ENCODE measurements around the gene LIPT2. TPM values are rescaled to one million over a fixed set of nuclear protein-coding genes. Genes with fewer than 3 reads are reported as not detected.
"Not testable (repeated sequence)": the region's sequence is repeated elsewhere in the genome, so short reads cannot be mapped to it uniquely, and the experiment has no call there.

The LIPT2 gene
- 5.0 and 8.0 TPM in 2 replicates for total RNA-seq (2014; rRNA removed; shearing (Covaris generic); ENCODE audit: low replicate concordance)

DNA sequence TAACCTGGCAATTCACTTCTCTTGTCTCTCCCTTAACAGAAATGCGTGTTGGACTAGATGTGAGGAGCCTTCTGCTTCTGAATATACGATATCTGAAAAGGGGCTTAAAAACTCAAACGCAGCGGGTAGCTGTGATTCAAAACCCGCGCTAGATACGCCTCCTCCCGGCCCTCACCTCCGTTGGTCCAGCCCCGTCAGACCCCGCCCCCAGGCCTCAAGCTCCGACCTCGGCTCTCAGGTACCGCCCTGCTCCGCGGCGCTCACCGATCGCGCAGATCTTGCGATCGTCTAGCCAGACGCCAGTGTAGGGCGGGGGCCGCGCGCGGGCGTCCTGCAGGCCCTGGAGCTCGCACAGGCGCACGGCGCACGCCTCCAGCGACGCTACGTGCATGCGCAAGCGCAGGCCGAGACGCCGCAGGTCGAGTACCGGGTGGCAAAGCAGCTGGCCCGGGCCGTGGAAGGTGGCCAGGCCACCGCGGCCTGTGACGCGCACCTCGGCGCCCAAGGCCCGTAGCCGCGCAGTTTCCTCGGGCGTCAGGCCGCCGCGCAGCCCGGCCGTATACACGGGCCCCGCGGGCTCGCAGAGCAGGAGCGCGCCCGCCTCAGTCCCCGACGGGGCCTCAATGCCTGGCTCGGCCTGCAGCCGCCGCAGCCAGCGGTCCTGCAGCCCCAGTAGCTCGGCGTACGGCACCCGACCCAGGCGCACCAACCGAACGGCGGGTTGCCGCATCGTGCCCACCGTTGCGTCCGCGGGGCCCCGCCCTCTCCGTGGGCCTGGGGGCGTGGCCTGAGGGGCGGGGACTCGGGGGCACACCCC, at the start of gene LIPT2:
Gene LIPT2, minus strand, starts transcription at position 751 of the 817 bp plus-strand sequence. Its CDS starts 21 bp downstream, at position 730.
- in situ Hi-C loops (cut with HindIII; ENCODE audit: low pct_unique_long_range_greater_than_20kb, low sequenced_read_pairs) = no loop called here
- peak; percentile 93 for DNase-seq (ENCODE audit: low read depth)

DNA sequence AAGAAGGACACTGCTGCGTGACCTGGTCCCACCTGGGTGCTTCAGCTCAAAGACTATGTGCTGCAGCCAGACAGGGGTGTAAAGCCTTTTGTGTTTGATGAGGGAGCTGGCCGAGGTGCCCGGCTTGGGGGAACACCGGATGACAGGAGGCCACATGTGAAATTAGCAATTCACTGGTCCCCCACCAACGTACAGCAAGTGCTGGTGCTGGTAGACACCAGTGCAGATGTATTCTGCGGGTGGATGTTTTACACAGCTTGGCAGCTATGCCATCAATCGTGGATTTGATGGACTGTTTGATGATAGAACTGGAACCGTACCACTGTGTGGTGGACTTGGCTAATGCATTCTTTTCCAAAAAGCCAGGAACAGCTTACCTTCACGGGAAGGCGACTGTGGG, 47.9 kb upstream of the LIPT2 start:
- in situ Hi-C loops (cut with HindIII; ENCODE audit: low pct_unique_long_range_greater_than_20kb, low sequenced_read_pairs) = no loop called here
- no peak for DNase-seq (ENCODE audit: low read depth)

DNA sequence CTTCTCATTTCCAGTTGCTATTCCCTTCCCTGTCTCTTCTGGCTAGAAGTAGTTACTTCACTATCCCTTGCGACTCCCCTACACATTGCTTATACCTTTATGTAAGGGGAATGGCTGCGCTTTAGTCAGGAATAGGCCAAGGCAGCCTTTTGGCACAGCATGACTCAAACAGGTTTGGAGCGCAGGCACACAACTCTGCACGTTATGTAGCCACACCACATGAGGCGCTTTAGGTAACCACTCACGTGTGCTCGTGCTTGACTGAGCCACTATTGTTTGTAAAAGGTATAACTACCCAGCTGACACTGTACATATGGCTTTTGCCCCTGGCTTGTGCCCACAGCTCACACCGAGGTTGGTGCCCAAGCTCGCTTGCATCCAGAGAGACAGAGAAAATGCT, 46.7 kb upstream of the LIPT2 start:
- DNase-seq (ENCODE audit: low read depth) = no peak
- in situ Hi-C loops (cut with HindIII; ENCODE audit: low pct_unique_long_range_greater_than_20kb, low sequenced_read_pairs) = no loop called here

DNA sequence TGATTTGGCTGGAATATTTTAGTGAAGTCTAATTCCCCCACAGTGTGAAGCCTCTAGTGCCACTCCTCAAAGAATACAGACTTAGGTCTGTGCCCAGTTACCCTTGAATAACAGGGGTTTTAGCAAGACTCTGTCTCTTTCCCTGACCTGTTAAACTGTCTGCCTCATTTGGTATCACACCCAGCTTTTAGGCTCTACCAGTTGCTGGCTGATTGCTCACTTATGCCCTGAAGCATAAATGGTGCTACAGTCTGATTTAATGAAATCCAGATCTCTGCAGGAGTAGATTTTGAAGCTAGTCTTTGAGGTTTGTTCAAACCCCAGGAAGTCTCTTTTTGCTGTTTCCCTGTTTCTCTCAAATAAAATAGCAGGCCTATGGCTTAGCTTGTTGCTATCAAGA, 45.2 kb upstream of the LIPT2 start:
- DNase-seq (ENCODE audit: low read depth) = no peak
- in situ Hi-C loops (cut with HindIII; ENCODE audit: low pct_unique_long_range_greater_than_20kb, low sequenced_read_pairs) = no loop called here

DNA sequence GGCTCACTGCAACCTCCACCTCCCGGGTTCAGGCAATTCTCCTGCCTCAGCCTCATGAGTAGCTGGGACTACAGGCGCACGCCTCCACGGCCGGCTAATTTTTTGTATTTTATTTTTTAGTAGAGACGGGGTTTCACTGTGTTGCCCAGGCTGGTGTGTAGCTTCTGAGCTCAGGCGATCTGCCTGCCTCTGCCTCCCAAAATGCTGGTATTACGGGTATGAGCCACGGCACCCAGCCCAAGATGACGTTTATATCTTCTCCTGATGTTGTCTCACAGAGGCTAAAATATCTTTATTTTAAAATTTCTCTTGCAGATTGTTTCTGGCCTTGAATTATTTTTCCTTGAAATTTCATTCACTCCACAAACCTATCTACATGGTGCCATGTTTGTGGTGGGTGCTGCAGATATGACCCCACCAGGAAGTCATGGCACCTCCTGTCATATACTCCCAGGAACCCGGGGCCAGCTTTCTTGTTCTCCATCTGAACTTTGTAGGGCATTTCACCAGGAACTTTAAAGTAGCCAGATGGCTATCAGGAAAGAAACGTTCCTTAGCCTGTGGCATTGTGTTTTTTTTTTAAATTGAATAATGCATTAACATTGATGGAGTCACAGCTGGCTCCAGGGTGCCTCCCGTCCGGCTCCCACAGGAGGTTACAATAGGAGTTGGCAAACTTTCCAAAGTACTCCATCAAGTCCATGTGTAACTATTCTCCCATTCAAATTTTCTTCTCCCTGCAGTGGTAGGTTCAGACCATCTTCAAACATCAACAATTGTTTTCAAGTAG, 42.0 kb upstream of the LIPT2 start:
- DNase-seq (ENCODE audit: low read depth) = no peak
- in situ Hi-C loops (cut with HindIII; ENCODE audit: low pct_unique_long_range_greater_than_20kb, low sequenced_read_pairs) = no loop called here

DNA sequence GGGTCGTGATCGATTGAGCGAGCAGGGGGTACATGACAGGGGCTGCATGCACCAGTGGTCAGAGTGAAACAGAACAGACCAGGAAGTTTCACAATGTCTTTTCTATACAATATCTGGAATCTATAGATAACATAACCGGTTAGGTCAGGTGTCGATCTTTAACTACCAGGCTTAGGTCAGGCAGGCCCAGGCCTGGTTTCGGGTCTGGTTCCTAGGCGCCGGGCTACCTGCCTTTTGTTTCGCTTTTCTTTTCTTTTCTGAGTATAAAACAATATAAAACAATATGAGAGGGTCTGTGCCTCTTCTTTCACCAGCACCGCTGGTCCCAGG, 41.4 kb upstream of the LIPT2 start:
- in situ Hi-C loops (cut with HindIII; ENCODE audit: low pct_unique_long_range_greater_than_20kb, low sequenced_read_pairs); DNase-seq (ENCODE audit: low read depth): not testable (repeated sequence)

DNA sequence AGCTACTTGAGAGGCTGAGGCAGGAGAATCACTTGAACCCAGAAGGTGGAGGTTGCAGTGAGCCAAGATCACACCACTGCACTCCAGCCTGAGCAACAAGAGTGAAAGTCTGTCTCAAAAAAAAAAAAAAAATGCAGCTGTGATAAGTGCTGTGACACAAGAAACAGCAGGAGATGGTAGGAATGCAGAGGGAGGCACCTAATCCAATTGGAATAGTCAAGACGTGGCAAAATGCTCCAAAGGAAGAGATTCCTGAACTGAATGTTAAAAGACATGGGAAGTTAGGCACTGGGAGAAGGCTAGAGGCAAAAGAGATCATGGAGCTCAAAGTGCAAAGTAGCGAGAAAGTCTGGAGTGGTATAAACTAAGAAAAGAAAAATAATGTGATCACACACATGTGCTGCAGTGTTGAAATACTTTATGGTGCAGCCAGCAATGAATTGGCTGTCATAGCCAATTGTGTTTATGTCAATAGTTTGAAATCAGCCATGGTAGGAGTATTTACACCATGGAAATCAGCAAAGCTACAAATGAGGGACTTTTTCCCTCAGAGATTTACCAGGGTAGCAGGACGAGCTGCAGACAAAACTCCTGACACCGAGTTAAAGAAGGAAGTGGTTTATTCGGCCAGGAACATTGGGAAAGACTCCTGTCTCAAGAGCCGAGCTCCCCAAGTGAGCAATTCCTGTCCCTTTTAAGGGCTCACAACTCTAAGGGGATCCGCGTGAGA, 40.9 kb upstream of the LIPT2 start:
- no peak for DNase-seq (ENCODE audit: low read depth)
- in situ Hi-C loops (cut with HindIII; ENCODE audit: low pct_unique_long_range_greater_than_20kb, low sequenced_read_pairs) = no loop called here

DNA sequence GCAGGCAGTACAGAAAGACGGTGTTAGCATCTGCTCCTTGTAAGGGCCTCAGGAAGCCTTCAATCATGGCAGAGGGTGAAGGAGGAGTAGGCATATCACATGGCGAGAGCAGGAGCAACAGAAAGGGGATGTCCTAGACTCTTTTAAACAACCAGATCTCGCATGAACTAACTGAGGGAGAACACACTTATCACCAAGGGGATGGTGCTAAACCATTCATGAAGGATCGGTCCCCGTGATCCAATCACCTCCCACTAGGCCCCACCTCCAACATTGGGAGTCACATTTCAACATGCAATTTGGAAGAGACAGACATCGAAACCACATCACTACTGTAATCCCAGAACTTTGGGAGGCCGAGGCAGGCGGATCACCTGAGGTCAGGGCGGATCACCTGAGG, 39.9 kb upstream of the LIPT2 start:
- in situ Hi-C loops (cut with HindIII; ENCODE audit: low pct_unique_long_range_greater_than_20kb, low sequenced_read_pairs) = no loop called here
- no peak for DNase-seq (ENCODE audit: low read depth)

DNA sequence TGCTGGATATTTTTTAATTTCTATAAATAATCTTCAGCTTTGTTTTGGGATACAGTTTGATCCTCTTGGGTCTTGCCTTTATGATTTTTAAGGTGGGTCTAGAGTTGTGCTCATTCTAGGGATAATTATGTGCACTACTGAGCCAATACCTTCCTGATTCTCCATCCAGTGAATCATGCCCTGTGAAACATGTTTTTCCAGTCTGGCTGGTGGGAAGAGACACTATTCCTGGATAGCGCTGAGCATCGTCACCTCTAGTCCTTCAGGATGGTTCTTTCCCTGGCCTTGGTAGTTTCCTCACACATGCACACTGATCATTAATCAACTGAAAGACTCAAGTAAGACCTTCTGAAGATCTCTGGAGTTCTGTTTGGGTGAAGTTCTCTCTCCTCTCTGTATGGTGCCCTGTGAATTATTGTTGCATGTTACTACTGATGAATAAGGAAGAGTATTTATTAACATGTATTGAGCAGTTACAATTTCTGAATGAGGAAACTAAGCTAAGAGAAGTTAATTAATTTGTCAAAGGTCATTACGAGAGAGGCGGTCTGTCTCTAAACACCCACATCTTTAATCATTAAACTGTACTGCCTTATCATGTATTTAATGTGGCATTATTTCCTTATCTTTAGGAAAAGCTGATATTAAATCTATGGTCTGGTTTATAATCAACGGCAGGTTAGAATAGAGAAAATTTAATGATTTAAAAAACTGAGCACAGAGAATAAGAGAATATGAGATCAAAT, 39.1 kb upstream of the LIPT2 start:
- in situ Hi-C loops (cut with HindIII; ENCODE audit: low pct_unique_long_range_greater_than_20kb, low sequenced_read_pairs) = no loop called here
- DNase-seq (ENCODE audit: low read depth) = no peak

DNA sequence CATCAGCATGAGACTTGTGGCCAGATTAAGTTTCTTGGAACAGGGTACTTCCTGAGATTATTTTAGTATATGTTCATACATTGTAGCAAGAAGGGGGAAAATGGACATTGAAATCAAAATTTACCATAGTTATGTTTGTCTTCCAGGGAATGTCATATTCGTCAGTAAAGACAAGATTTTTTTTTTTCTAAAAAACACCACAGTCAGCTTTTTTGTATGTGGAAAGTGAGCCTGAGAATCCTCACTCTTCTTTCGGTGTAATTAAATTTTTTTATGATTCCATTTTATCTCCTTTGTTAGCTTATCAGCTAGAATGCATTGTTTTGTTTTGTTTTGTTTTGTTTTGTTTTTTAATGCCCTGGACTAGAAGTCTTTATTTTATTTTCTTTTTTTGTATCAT, 31.5 kb upstream of the LIPT2 start:
- no peak for DNase-seq (ENCODE audit: low read depth)
- in situ Hi-C loops (cut with HindIII; ENCODE audit: low pct_unique_long_range_greater_than_20kb, low sequenced_read_pairs) = no loop called here

DNA sequence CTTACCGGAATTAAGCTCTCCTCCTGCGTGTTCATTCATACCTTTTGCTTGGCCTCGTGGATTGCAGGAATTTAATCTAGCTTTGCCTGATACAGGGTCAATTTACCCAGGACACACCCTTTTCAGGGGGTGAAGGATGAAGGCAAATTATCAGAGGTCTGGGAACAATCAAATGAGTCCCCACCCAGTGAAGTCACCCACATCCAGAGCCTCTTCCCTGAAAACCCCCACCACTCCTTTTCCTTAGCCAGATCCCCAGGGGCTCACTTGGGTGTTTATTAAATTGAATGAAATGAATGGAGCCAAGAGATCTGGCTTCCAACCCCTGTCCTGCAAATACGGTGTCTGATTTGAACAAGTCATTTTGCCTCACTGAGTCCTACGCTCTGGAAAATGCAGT, 31.0 kb upstream of the LIPT2 start:
- DNase-seq (ENCODE audit: low read depth) = no peak
- in situ Hi-C loops (cut with HindIII; ENCODE audit: low pct_unique_long_range_greater_than_20kb, low sequenced_read_pairs) = no loop called here

DNA sequence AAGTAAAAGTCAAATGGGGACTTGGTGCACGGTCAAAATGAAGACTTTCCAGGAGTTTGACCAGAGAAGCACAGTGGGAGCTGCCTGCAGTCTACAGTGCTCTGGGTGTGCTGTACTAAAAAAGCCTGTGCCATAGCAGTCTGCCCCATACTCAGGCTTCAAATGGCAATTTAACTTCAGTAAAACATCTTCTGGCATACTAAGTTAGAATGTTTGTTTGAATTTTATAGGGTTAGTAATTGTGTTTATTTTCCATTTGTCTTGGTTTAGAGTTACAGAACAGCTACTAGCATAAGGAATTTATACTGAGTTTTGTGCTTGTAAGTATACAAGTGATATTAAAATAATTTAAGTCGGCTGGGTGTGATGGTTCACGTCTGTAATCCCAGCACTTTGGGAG, 29.3 kb upstream of the LIPT2 start:
- DNase-seq (ENCODE audit: low read depth) = no peak
- in situ Hi-C loops (cut with HindIII; ENCODE audit: low pct_unique_long_range_greater_than_20kb, low sequenced_read_pairs) = no loop called here

DNA sequence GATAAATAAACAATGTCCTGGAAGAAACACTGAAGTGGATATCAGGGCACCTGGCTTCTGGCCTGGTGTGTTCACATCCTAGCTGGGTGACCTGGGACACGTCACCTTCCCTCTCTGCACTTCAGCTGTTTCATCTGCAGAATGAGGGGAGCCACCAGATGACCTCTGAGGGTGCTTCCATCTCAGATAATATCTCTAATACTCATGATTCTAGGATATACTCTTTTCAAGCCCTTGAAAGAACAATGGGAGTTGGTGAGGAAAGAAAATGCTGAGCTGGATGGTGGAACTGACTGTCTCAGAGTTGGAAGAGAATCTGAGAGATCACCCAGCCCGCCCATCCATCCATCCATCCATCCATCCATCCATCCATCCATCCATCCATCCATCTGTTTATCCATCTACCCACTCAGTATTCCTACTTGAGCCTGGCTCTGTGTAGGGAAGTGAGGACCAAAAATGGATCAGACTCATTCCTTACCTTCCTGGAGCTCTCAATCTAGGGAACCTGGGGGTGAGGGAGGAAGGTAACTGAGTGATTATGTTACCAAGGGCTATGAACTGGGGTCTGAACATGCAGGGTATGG, 28.2 kb upstream of the LIPT2 start:
- DNase-seq (ENCODE audit: low read depth) = no peak
- in situ Hi-C loops (cut with HindIII; ENCODE audit: low pct_unique_long_range_greater_than_20kb, low sequenced_read_pairs) = no loop called here

DNA sequence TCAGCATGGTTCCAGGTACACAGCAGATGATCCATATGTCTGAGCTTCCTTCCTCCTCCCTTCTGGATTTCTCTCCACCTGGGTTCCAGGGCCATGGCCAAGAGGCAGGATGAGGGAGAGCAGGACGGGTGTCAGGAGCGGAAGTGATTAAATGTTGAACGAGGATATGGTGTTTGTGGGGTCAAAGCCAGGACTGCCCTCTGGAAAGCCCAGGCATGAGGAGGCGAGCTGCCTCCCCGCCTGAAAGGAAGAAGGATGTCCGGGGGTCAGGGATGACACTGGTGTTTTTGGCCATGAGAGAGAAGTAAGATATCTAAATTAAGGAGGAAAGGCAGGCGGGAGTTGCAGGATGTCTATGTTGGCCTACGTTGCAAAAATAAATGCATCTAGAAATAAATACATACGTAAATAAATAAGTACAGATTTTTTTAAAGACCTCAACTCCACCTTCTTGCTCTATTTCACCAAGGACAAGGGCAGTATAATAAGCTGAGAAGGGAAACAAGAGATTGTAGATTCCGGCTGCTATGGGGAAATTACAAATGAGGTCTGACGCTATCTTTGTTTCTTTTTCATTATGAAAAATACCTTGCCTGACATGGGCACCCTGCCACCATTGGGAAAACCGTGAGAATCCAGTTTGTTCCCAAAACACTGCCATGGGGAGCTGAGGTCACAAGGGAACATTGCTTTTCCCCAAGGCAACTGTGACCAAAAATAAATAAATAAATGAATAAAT, 27.6 kb upstream of the LIPT2 start:
- in situ Hi-C loops (cut with HindIII; ENCODE audit: low pct_unique_long_range_greater_than_20kb, low sequenced_read_pairs) = no loop called here
- DNase-seq (ENCODE audit: low read depth) = no peak

DNA sequence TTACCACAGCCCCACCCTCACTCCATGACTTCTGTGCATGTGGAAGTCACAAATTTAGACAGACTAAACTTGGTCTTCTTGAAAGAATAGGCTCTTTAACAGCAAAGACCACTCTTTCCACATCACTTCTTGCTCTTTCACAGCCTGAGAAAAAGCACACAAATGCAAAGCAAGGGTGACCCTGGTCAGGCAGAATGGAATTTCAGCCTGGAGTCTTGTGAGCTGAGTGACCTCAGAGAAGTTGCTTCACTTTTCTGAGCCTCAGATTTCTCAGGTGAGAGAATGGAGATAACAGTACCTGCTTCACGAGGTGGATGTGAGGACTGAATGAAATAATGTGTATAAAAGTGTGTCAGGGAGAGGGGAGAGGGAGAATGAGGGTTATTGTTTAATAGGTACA, 26.8 kb upstream of the LIPT2 start:
- in situ Hi-C loops (cut with HindIII; ENCODE audit: low pct_unique_long_range_greater_than_20kb, low sequenced_read_pairs) = no loop called here
- DNase-seq (ENCODE audit: low read depth) = no peak

DNA sequence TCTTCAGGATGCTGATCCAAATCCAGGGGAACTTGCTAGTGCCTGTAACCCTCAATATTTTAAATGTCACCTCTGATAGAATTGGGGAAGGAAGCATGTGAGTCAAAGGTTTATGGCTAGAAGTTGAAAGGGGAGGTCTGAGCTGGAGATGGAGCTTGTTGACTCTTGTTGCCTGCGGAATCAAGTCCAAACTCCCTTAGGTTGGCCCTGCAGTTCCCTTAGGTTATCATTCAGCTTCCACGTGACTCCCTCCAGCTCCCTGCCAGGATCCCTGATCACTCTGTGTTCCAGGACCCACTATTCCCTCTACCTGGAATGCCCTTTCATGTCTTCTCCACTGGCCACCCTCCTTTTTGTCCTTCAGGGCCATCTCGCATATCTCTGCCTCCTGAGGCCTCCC, 26.2 kb upstream of the LIPT2 start:
- in situ Hi-C loops (cut with HindIII; ENCODE audit: low pct_unique_long_range_greater_than_20kb, low sequenced_read_pairs) = no loop called here
- no peak for DNase-seq (ENCODE audit: low read depth)

DNA sequence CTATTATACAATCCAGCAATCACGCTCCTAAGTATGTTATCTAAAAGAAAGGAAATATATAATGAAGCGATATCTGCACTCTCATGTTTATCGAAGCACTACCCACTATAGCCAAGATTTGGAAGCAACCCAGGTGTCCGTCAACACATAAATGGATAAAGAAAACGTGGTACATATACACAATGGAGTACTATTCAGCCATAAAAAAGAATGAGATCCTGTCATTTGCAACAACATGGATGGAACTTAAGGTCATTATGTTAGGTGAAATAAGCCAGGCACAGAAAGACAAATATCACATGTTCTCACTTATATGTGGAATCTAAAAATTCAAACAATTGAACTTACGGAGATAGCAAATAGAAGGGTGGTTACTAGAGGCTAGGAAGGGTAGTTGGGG, 24.1 kb upstream of the LIPT2 start:
- DNase-seq (ENCODE audit: low read depth); in situ Hi-C loops (cut with HindIII; ENCODE audit: low pct_unique_long_range_greater_than_20kb, low sequenced_read_pairs): not testable (repeated sequence)
